OCI-LY7 (cell line): Measurements from ENCODE around the gene ZKSCAN4. TPM values are rescaled to one million over a fixed set of nuclear protein-coding genes. Genes with fewer than 3 reads are reported as not detected.
A peak's percentile ranks its signal among the peaks of the same experiment; 100 is the strongest.

Experiments used
- BruUV-seq: library from RNA; stranded (reverse); fragments of 400-500 nt; replicated peaks from 2 replicates; lab custom pipeline; 2021; lab: Mats Ljungman, UMichigan
- CTCF ChIA-PET: fragments of 300-600 bp; sonication (Branson Sonifier 250); formaldehyde crosslinking; loops from one replicate; lab custom pipeline; 2022; ENCODE audit warnings: antibody characterized with exemption; ENCODE audit not compliant: unreplicated experiment; lab: Charles Lee
- POLR2A ChIA-PET: fragments of 300-600 bp; sonication (Branson Sonifier 250); formaldehyde crosslinking; loops from one replicate; lab custom pipeline; 2022; ENCODE audit warnings: antibody characterized with exemption; lab: Charles Lee
- DNase-seq: peaks from one replicate; pipeline ENCODE4 v3.0.0-alpha.2; 2015; ENCODE audit warnings: low spot score
- H2AFZ ChIP-seq: fragments of 200-600 bp; sonication (generic), shearing (Covaris generic); 2 replicates; pipeline ENCODE4 v1.6.1; 2014; ENCODE audit warnings: mild to moderate bottlenecking, antibody characterized with exemption, low read length, moderate library complexity
- H3K27ac ChIP-seq: fragments of 200-600 bp; sonication (generic); 2 replicates; pipeline ENCODE4 v1.5.1; 2014; ENCODE audit warnings: mixed run types, low read depth, mild to moderate bottlenecking, moderate library complexity, low read length, inconsistent platforms; ENCODE audit not compliant: poor library complexity, severe bottlenecking
- H3K36me3 ChIP-seq: fragments of 200-600 bp; sonication (generic); 2 replicates; pipeline ENCODE4 v1.6.1; 2014; ENCODE audit warnings: mild to moderate bottlenecking, antibody characterized with exemption, low read length, moderate library complexity, mixed read lengths; ENCODE audit not compliant: insufficient read depth
- H3K4me1 ChIP-seq: fragments of 200-600 bp; sonication (generic); 2 replicates; pipeline ENCODE4 v1.5.1; 2014; ENCODE audit warnings: mild to moderate bottlenecking, low read length; ENCODE audit not compliant: insufficient read depth, poor library complexity, severe bottlenecking
- H3K4me2 ChIP-seq: fragments of 200-600 bp; sonication (generic); 2 replicates; pipeline ENCODE4 v1.6.1; 2014; ENCODE audit warnings: mild to moderate bottlenecking, low read length
- H3K4me3 ChIP-seq: fragments of 200-600 bp; sonication (generic); 2 replicates; pipeline ENCODE4 v1.5.1; 2014; ENCODE audit warnings: mild to moderate bottlenecking, low read depth, low read length; ENCODE audit not compliant: poor library complexity, severe bottlenecking
- H3K79me2 ChIP-seq: fragments of 200-600 bp; sonication (generic); 2 replicates; pipeline ENCODE4 v1.6.1; 2016; ENCODE audit warnings: low read depth, mild to moderate bottlenecking, low read length, moderate library complexity, mixed read lengths; ENCODE audit not compliant: insufficient read depth
- H3K9me2 ChIP-seq: fragments of 200-600 bp; sonication (generic); 2 replicates; pipeline ENCODE4 v1.6.1; 2016; ENCODE audit warnings: mild to moderate bottlenecking, low read length, mixed read lengths; ENCODE audit not compliant: insufficient read depth
- H3K9me3 ChIP-seq: fragments of 200-600 bp; sonication (generic); 2 replicates; pipeline ENCODE4 v1.6.1; 2014; ENCODE audit warnings: mild to moderate bottlenecking, mixed run types, low read length, mixed read lengths
- H4K20me1 ChIP-seq: fragments of 200-600 bp; sonication (generic); 2 replicates; pipeline ENCODE4 v1.6.1; 2014; ENCODE audit warnings: mild to moderate bottlenecking, antibody characterized with exemption, low read length, moderate library complexity, mixed read lengths; ENCODE audit not compliant: insufficient read depth
- CTCF ChIP-seq: fragments of 200-600 bp; sonication (generic); conservative IDR thresholded peaks from 2 replicates; pipeline ENCODE4 v1.5.1; 2014; ENCODE audit warnings: mild to moderate bottlenecking, antibody characterized with exemption, low read length, moderate library complexity, mixed read lengths
- EZH2phosphoT487 ChIP-seq: fragments of 200-600 bp; sonication (generic); IDR thresholded peaks from 2 replicates; pipeline ENCODE4 v1.6.1; 2018; ENCODE audit warnings: low read depth, borderline replicate concordance, mild to moderate bottlenecking, mixed run types, antibody characterized with exemption, low read length, moderate library complexity, mixed read lengths
- intact Hi-C: fragments of 100-400 bp; cut with micrococcal nuclease; formaldehyde crosslinking; loops from one replicate; pipeline ENCODE4 v1.10.0; 2022; ENCODE audit not compliant: unreplicated experiment
- total RNA-seq, 2 experiments: library from RNA; depleted of rRNA in 1 of 2; stranded (reverse); fragments of >200 nt in 1 of 2; shearing (Covaris generic) in 1 of 2; gene quantifications; 2 replicates each; pipeline ENCODE4 v1.2.3, GENCODE V29; 2014 to 2022

The ZKSCAN4 gene
- total RNA-seq, 2 experiments from 2014 or later, result 6.9 to 7.9 TPM

GRCh38 chr6:28224131-28225055 is 27.7 kb downstream of the ZKSCAN4 start:
- Histone ChIP-seq H3K36me3 (0 out of 2 replicates have a peak, but pooled peaks cover 4% of the 10 kb centered on the region), H3K79me2 (no peaks in the 10 kb centered on the region), H3K4me3 (peak overlapping the region; percentile 83), H3K4me2 (peak overlapping the region; percentile 72), H3K9me2 (no peaks in the 10 kb centered on the region), H3K27ac (no peak overlapping the region), H3K4me1 (peaks cover 5% of the 10 kb centered on the region), H4K20me1 (no peaks in the 10 kb centered on the region), H2AFZ (peak overlapping the region; percentile 82), H3K9me3 (no peaks in the 10 kb centered on the region)
- DNase-seq, result no peak
- POLR2A ChIA-PET, result interaction anchor here (1.2 kb wide), 1 partner anchor 220 kb away, joined by 3 read pairs; no protein-coding TSS in a partner anchor
- TF ChIP-seq EZH2phosphoT487, result no peak
- TF ChIP-seq CTCF, result no peak
- no TSS peak for BruUV-seq
- intact Hi-C loops, result no loop called here
- CTCF ChIA-PET, result no interaction called here

- Histone ChIP-seq H3K36me3 (no peaks in the 10 kb centered on the region), H3K4me1 (peaks cover 5% of the 10 kb centered on the region), H4K20me1 (no peaks in the 10 kb centered on the region), H3K27ac (no peak overlapping the region), H3K79me2 (no peaks in the 10 kb centered on the region), H3K4me3 (no peak overlapping the region), H3K4me2 (no peak overlapping the region), H2AFZ (no peak overlapping the region), H3K9me3 (no peaks in the 10 kb centered on the region), H3K9me2 (no peaks in the 10 kb centered on the region)
- no TSS peak for BruUV-seq
- DNase-seq, result no peak
- ChIA-PET CTCF (no interaction called here), POLR2A (interaction anchor here (0.7 kb wide), 2 partner anchors 10 to 474 kb away, joined by 3 to 6 read pairs; no protein-coding TSS in a partner anchor)
- TF ChIP-seq EZH2phosphoT487, result no peak
- no peak for TF ChIP-seq CTCF
- intact Hi-C loops, result no loop called here
Observed at GRCh38 chr6:28220257-28221133, 31.6 kb downstream of the ZKSCAN4 start.
